Measurements from ENCODE around the gene CMTM3.
A peak's percentile ranks its signal among the peaks of the same experiment; 100 is the strongest.
"Not testable (repeated sequence)": the region's sequence is repeated elsewhere in the genome, so short reads cannot be mapped to it uniquely, and the experiment has no call there.

The CMTM3 gene

DNA sequence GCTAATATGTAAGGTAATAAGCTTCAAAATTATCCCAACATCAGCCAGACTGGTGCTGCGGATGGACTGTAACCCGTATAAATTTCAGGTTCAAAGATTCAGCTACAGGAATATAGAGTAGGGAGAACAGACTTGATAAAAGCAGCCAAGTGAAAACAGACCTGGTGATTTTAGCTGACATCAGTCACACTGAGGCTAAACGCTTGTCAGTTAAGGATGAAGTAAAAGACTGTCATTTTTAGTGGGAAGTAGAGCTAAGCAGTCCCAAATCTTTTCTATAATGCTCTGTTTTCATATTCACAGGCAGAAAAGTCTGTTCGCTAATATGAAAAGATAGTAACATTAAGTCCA, 56.7 kb downstream of the CMTM3 start:
- no peaks in the 10 kb centered on the region for H3K27me3 ChIP-seq (ENCODE audit: insufficient read depth, poor library complexity, severe bottlenecking)
- no peak overlapping the region for H3K4me3 ChIP-seq (replicated peaks; ENCODE audit: insufficient read depth, low read length)
- DNase-seq (ENCODE audit: low read depth in 1 of 2, low spot score in 1 of 2) = no peak
- TF ChIP-seq POLR2AphosphoS5 (IDR thresholded peaks at IDR 0.05; ENCODE audit: low read depth) = no peak
- TF ChIP-seq GABPA (IDR thresholded peaks at IDR 0.05; ENCODE audit: low read depth) = no peak
- no peak for TF ChIP-seq SPI1 (IDR thresholded peaks at IDR 0.05; ENCODE audit: borderline replicate concordance, low read depth)
- no peak for TF ChIP-seq CTCF (IDR thresholded peaks at IDR 0.05; ENCODE audit: insufficient read depth, low read length)
- no peak for TF ChIP-seq REST (IDR thresholded peaks at IDR 0.05; ENCODE audit: insufficient replicate concordance, low read depth)
- peak overlapping the region; percentile 0; the same call in 1 of the 2 replicates for H3K27ac ChIP-seq (replicated peaks)

GRCh38 chr16:66661671-66662346, 57.3 kb downstream of the CMTM3 start:
- H3K27ac ChIP-seq (replicated peaks); H3K27me3 ChIP-seq (ENCODE audit: insufficient read depth, poor library complexity, severe bottlenecking); H3K4me3 ChIP-seq (replicated peaks; ENCODE audit: insufficient read depth, low read length); DNase-seq (ENCODE audit: low read depth in 1 of 2, low spot score in 1 of 2): not testable (repeated sequence)

- H3K27me3 ChIP-seq (ENCODE audit: insufficient read depth, poor library complexity, severe bottlenecking) = no peaks in the 10 kb centered on the region
- no peak overlapping the region for H3K4me3 ChIP-seq (replicated peaks; ENCODE audit: insufficient read depth, low read length)
- peak in 1 of 2 experiments; percentile 32 for DNase-seq (ENCODE audit: low read depth in 1 of 2, low spot score in 1 of 2)
- TF ChIP-seq POLR2AphosphoS5 (IDR thresholded peaks at IDR 0.05; ENCODE audit: low read depth) = no peak
- no peak for TF ChIP-seq GABPA (IDR thresholded peaks at IDR 0.05; ENCODE audit: low read depth)
- TF ChIP-seq CTCF (IDR thresholded peaks at IDR 0.05; ENCODE audit: insufficient read depth, low read length) = peak; percentile 32
- no peak for TF ChIP-seq SPI1 (IDR thresholded peaks at IDR 0.05; ENCODE audit: borderline replicate concordance, low read depth)
- no peak overlapping the region for H3K27ac ChIP-seq (replicated peaks)
These were observed 58.1 kb downstream of the CMTM3 start for GRCh38 chr16:66662445-66663194.

All from HL-60 (cell line).